HL-60/S4 (cell line): ENCODE results near the gene CST8.

ENCODE experiments used
- in situ Hi-C: fragments of 300-500 bp; cut with MboI; formaldehyde crosslinking; loops from 2 replicates; pipeline ENCODE4 v1.14.3; 2022; ENCODE audit warnings: low sequenced_read_pairs

Gene CST8

GRCh38 chr20:23519556-23519955 lies 28.6 kb downstream of the CST8 start:
- in situ Hi-C loops: no loop called here

GRCh38 chr20:23520185-23520584 lies 29.3 kb downstream of the CST8 start:
- in situ Hi-C loops: no loop called here

- in situ Hi-C loops: no loop called here
Measured at GRCh38 chr20:23524146-23524545, 33.2 kb downstream of the CST8 start.

GRCh38 chr20:23526850-23527249 lies 35.9 kb downstream of the CST8 start:
- in situ Hi-C loops: no loop called here

- in situ Hi-C loops: no loop called here
Measured at GRCh38 chr20:23528867-23529431, 38.0 kb downstream of the CST8 start.

- in situ Hi-C loops: no loop called here
Measured at GRCh38 chr20:23530937-23531567, 40.1 kb downstream of the CST8 start.

- in situ Hi-C loops: no loop called here
Measured at GRCh38 chr20:23532533-23532932, 41.6 kb downstream of the CST8 start.

- in situ Hi-C loops: no loop called here
Measured at GRCh38 chr20:23533161-23533560, 42.2 kb downstream of the CST8 start.

- in situ Hi-C loops: no loop called here
Measured at GRCh38 chr20:23534801-23535593, 44.1 kb downstream of the CST8 start.

GRCh38 chr20:23536328-23536974 lies 45.5 kb downstream of the CST8 start:
- in situ Hi-C loops: no loop called here

- in situ Hi-C loops: no loop called here
Measured at GRCh38 chr20:23537030-23537429, 46.1 kb downstream of the CST8 start.

GRCh38 chr20:23540624-23541023 lies 49.7 kb downstream of the CST8 start:
- in situ Hi-C loops: no loop called here

- in situ Hi-C loops: no loop called here
Measured at GRCh38 chr20:23541330-23541729, 50.4 kb downstream of the CST8 start.

- in situ Hi-C loops: no loop called here
Measured at GRCh38 chr20:23541776-23542175, 50.9 kb downstream of the CST8 start.

- in situ Hi-C loops: no loop called here
Measured at GRCh38 chr20:23542801-23543200, 51.9 kb downstream of the CST8 start.

GRCh38 chr20:23544133-23544532 lies 53.2 kb downstream of the CST8 start:
- in situ Hi-C loops: no loop called here
